H1 (cell line): ENCODE results near the gene KLHL10. TPM values are rescaled to one million over a fixed set of nuclear protein-coding genes. Genes with fewer than 3 reads are reported as not detected.

Experiments used
- CTCF ChIA-PET: fragments of 300-600 bp; sonication (Branson Sonifier 250); formaldehyde crosslinking; loops from one replicate; lab custom pipeline; 2021; ENCODE audit not compliant: partially characterized antibody; lab: Charles Lee
- POLR2A ChIA-PET: fragments of 300-600 bp; sonication (Branson Sonifier 250); formaldehyde crosslinking; loops from one replicate; lab custom pipeline; 2021; ENCODE audit warnings: inconsistent platforms; ENCODE audit not compliant: partially characterized antibody; lab: Charles Lee
- DNase-seq, 2 experiments: peaks; one replicate each; pipeline versions ENCODE4 v3.0.0 to v3.0.0-alpha.2; 2010 to 2022; ENCODE audit warnings: low spot score in 2 of 2, low read depth in 1 of 2, mixed read lengths in 1 of 2
- FAIRE-seq: peaks from 2 replicates; lab custom pipeline; 2011; peaks lifted over from hg19 to GRCh38; lab: Jason Lieb, UNC
- H2AFZ ChIP-seq: 2 replicates; pipeline ENCODE4 v1.8.1; 2012; ENCODE audit warnings: low read length, inconsistent platforms
- H2AK5ac ChIP-seq: 2 replicates; pipeline ENCODE4 v1.6.1; 2013; ENCODE audit warnings: low read depth, low read length
- H2BK120ac ChIP-seq: replicated peaks from 2 replicates; pipeline ENCODE3; 2013; ENCODE audit warnings: low read depth, low read length, inconsistent platforms
- H2BK12ac ChIP-seq: 2 replicates; pipeline ENCODE4 v1.6.1; 2013; ENCODE audit warnings: low read depth, low read length
- H2BK15ac ChIP-seq: 2 replicates; pipeline ENCODE4 v1.6.1; 2013; ENCODE audit warnings: low read length
- H2BK20ac ChIP-seq: 2 replicates; pipeline ENCODE4 v1.6.1; 2013; ENCODE audit warnings: low read length
- H2BK5ac ChIP-seq: 2 replicates; pipeline ENCODE4 v1.6.1; 2013; ENCODE audit warnings: low read depth, low read length
- H3K14ac ChIP-seq: 2 replicates; pipeline ENCODE4 v1.6.1; 2013; ENCODE audit warnings: inconsistent platforms; ENCODE audit not compliant: insufficient read length
- H3K18ac ChIP-seq: 2 replicates; pipeline ENCODE4 v1.6.1; 2013; ENCODE audit warnings: low read length; ENCODE audit errors: extremely low read depth
- H3K23ac ChIP-seq: 2 replicates; pipeline ENCODE4 v1.6.1; 2013; ENCODE audit warnings: inconsistent platforms; ENCODE audit not compliant: insufficient read length
- H3K23me2 ChIP-seq: 2 replicates; pipeline ENCODE4 v1.6.1; 2013; ENCODE audit warnings: low read depth, low read length
- H3K27ac ChIP-seq: 2 replicates; pipeline ENCODE4 v1.6.1; 2011; ENCODE audit warnings: low read depth, low read length, inconsistent platforms
- H3K27me3 ChIP-seq, 4 experiments: replicated peaks in 1 of 4; 1 replicate in 1 of 4; 2 replicates in 3 of 4; pipeline versions ENCODE4 v1.6.1 to v1.8.1; 2011 to 2013; ENCODE audit warnings: low read length in 3 of 4, mild to moderate bottlenecking in 3 of 4, inconsistent platforms in 2 of 4, mixed read lengths in 2 of 4, moderate library complexity in 1 of 4; ENCODE audit not compliant: control insufficient read depth in 3 of 4, insufficient read depth in 3 of 4; ENCODE audit errors: extremely low read depth in 1 of 4
- H3K36me3 ChIP-seq, 4 experiments: 2 replicates each; pipeline versions ENCODE4 v1.6.1 to v1.8.1; 2011 to 2013; ENCODE audit warnings: mild to moderate bottlenecking in 4 of 4, low read length in 3 of 4, moderate library complexity in 2 of 4, control low read depth in 1 of 4, inconsistent platforms in 1 of 4; ENCODE audit not compliant: insufficient read depth in 4 of 4, control insufficient read depth in 2 of 4
- H3K4ac ChIP-seq: replicated peaks from 2 replicates; pipeline ENCODE3; 2013; ENCODE audit warnings: low read length, low read depth, mixed read lengths, inconsistent platforms; ENCODE audit not compliant: insufficient read length
- H3K4me1 ChIP-seq, 4 experiments: replicated peaks in 1 of 4; 1 replicate in 1 of 4; 2 replicates in 3 of 4; pipeline versions ENCODE4 v1.6.1 to v1.8.1; 2011 to 2013; ENCODE audit warnings: low read length in 3 of 4, inconsistent platforms in 2 of 4, mixed read lengths in 1 of 4; ENCODE audit not compliant: insufficient read depth in 4 of 4, control insufficient read depth in 3 of 4
- H3K4me2 ChIP-seq, 2 experiments: 2 replicates each; pipeline versions ENCODE4 v1.6.1 to v1.8.1; 2011 to 2013; ENCODE audit warnings: low read depth in 2 of 2, low read length in 2 of 2, control low read depth in 1 of 2, inconsistent platforms in 1 of 2, mild to moderate bottlenecking in 1 of 2; ENCODE audit not compliant: insufficient read depth in 1 of 2
- H3K4me3 ChIP-seq, 4 experiments: fragments of 200-600, 300-600 bp in 1 of 4; sonication (generic), shearing (Covaris generic), sonication (Bioruptor Twin) in 1 of 4; 2 replicates each; pipeline versions ENCODE4 v1.5.1 to v1.8.1; 2011 to 2016; ENCODE audit warnings: low read length in 4 of 4, low read depth in 3 of 4, control low read depth in 2 of 4, inconsistent platforms in 2 of 4, mild to moderate bottlenecking in 2 of 4, mixed read lengths in 1 of 4, moderate library complexity in 1 of 4; ENCODE audit not compliant: insufficient read depth in 2 of 4; ENCODE audit errors: extremely low read depth in 1 of 4
- H3K56ac ChIP-seq: replicated peaks from 2 replicates; pipeline ENCODE3; 2013; ENCODE audit warnings: low read depth, mild to moderate bottlenecking, mixed read lengths, low read length, inconsistent platforms; ENCODE audit not compliant: insufficient read length
- H3K79me1 ChIP-seq: 2 replicates; pipeline ENCODE4 v1.6.1; 2013; ENCODE audit warnings: low read depth, low read length, control low read depth
- H3K79me2 ChIP-seq, 2 experiments: 2 replicates each; pipeline versions ENCODE4 v1.6.1 to v1.8.1; 2012 to 2013; ENCODE audit warnings: low read length in 2 of 2, mild to moderate bottlenecking in 2 of 2, inconsistent platforms in 1 of 2; ENCODE audit not compliant: insufficient read depth in 2 of 2, control insufficient read depth in 1 of 2
- H3K9ac ChIP-seq, 4 experiments: replicated peaks in 1 of 4; 1 replicate in 1 of 4; 2 replicates in 3 of 4; pipeline versions ENCODE4 v1.6.1 to v1.8.1; 2011 to 2013; ENCODE audit warnings: low read depth in 3 of 4, low read length in 3 of 4, control low read depth in 2 of 4, mild to moderate bottlenecking in 2 of 4, moderate library complexity in 2 of 4, inconsistent platforms in 1 of 4; ENCODE audit errors: extremely low read depth in 1 of 4
- H3K9me3 ChIP-seq, 2 experiments: 2 replicates each; pipeline versions ENCODE4 v1.6.1 to v1.8.1; 2012 to 2013; ENCODE audit warnings: mild to moderate bottlenecking in 2 of 2, moderate library complexity in 2 of 2, control low read depth in 1 of 2, inconsistent platforms in 1 of 2, low read depth in 1 of 2, low read length in 1 of 2, mixed read lengths in 1 of 2; ENCODE audit not compliant: insufficient read depth in 2 of 2
- H4K20me1 ChIP-seq, 2 experiments: replicated peaks in 1 of 2; 2 replicates each; pipeline versions ENCODE3 to v1.8.1; 2011 to 2013; ENCODE audit warnings: inconsistent platforms in 2 of 2, low read length in 2 of 2, mild to moderate bottlenecking in 1 of 2; ENCODE audit not compliant: insufficient read depth in 2 of 2, control insufficient read depth in 1 of 2
- H4K5ac ChIP-seq: 2 replicates; pipeline ENCODE4 v1.6.1; 2013; ENCODE audit warnings: low read length, low read depth, mixed read lengths, inconsistent platforms; ENCODE audit not compliant: insufficient read length
- H4K8ac ChIP-seq: 2 replicates; pipeline ENCODE4 v1.8.0; 2013; ENCODE audit warnings: mild to moderate bottlenecking, moderate library complexity, low read length, inconsistent platforms; ENCODE audit not compliant: insufficient read depth; ENCODE audit errors: extremely low read depth
- H4K91ac ChIP-seq: replicated peaks from 2 replicates; pipeline ENCODE3; 2013; ENCODE audit warnings: low read length, mixed read lengths, inconsistent platforms; ENCODE audit not compliant: insufficient read length
- GABPA ChIP-seq: IDR thresholded peaks from 2 replicates; pipeline ENCODE4 v1.6.1; 2011; ENCODE audit warnings: mild to moderate bottlenecking, low read length, moderate library complexity, borderline replicate concordance; ENCODE audit not compliant: insufficient read depth
- KDM1A ChIP-seq: fragments of 200-600, 300-600 bp; sonication (generic); IDR thresholded peaks from 2 replicates; pipeline ENCODE4 v1.7.1; 2016; ENCODE audit warnings: mild to moderate bottlenecking, low read length, borderline replicate concordance
- KDM4A ChIP-seq: IDR thresholded peaks from one replicate; pipeline ENCODE4 v1.7.1; 2012; ENCODE audit warnings: low read depth, mild to moderate bottlenecking, moderate library complexity, low read length, inconsistent platforms; ENCODE audit not compliant: severe bottlenecking
- KDM5A ChIP-seq: fragments of 200-600 bp; IDR thresholded peaks from 2 replicates; pipeline ENCODE4 v1.7.1; 2012; ENCODE audit warnings: mild to moderate bottlenecking, low read length, inconsistent platforms, mixed read lengths
- PHF8 ChIP-seq: fragments of 200-600 bp; sonication (generic); conservative IDR thresholded peaks from 2 replicates; pipeline ENCODE4 v1.7.1; 2012; ENCODE audit warnings: low read depth, mild to moderate bottlenecking, inconsistent platforms, low read length, moderate library complexity
- RAD21 ChIP-seq, 2 experiments: IDR thresholded peaks in 1 of 2; conservative IDR thresholded peaks in 1 of 2; 2 replicates each; pipeline ENCODE4 v1.6.1; 2011; ENCODE audit warnings: low read depth in 2 of 2, low read length in 2 of 2, improper control_type of control experiment in 1 of 2, inconsistent platforms in 1 of 2, mild to moderate bottlenecking in 1 of 2, moderate library complexity in 1 of 2
- RBBP5 ChIP-seq: IDR thresholded peaks from 2 replicates; pipeline ENCODE4 v1.7.1; 2012; ENCODE audit warnings: low read depth, mild to moderate bottlenecking, inconsistent platforms, low read length, moderate library complexity, borderline replicate concordance
- RNF2 ChIP-seq: fragments of 200-900, 300-1000 bp; sonication (generic); IDR thresholded peaks from 2 replicates; pipeline ENCODE4 v1.7.1; 2016; ENCODE audit warnings: borderline replicate concordance, low read depth, mild to moderate bottlenecking, antibody characterized with exemption, low read length; ENCODE audit not compliant: poor library complexity, severe bottlenecking; ENCODE audit errors: missing control alignments
- SIX5 ChIP-seq: IDR thresholded peaks from 2 replicates; pipeline ENCODE4 v1.6.1; 2011; ENCODE audit warnings: mild to moderate bottlenecking, low read depth, low read length
- TCF12 ChIP-seq: IDR thresholded peaks from 2 replicates; pipeline ENCODE4 v1.6.1; 2011; ENCODE audit warnings: low read depth, mild to moderate bottlenecking, low read length
- WGBS, 2 experiments: shearing (Covaris generic) in 1 of 2; methylation state at CpG; one replicate each; pipeline versions ENCODE4 v1.1.6 to v1.1.7; 2013 to 2015; ENCODE audit warnings: low lambda C conversion rate in 2 of 2, mixed read lengths in 2 of 2, inconsistent platforms in 1 of 2, low coverage in 1 of 2, missing lambda C conversion rate in 1 of 2; ENCODE audit not compliant: insufficient replicate concordance in 2 of 2, insufficient coverage in 1 of 2, insufficient read length in 1 of 2; ENCODE audit errors: extremely low coverage in 1 of 2, missing lambda C conversion rate in 1 of 2; 5-methylcytosine and 5-hydroxymethylcytosine counted together
- polyA plus RNA-seq, 7 experiments: library from polyadenylated mRNA; depleted of rRNA in 3 of 7; stranded (reverse) in 5 of 7; unstranded in 2 of 7; fragments of >200 nt in 5 of 7; fragments of 200-250 nt in 2 of 7; gene quantifications; 1 replicate in 5 of 7; 2 replicates in 1 of 7; 4 replicates in 1 of 7; pipeline versions ENCODE4 v1.2.1 to v1.2.3, GENCODE V29; 2011 to 2013; ENCODE audit warnings: missing spikeins in 2 of 7, mixed read lengths in 2 of 7
- total RNA-seq: library from RNA; stranded (reverse); fragmentation: NEBNext Ultra II Directional; extraction: Animal tissue kit (Norgen Biotek cat#: 25700); gene quantifications from 2 replicates; pipeline ENCODE4 v1.2.1, GENCODE V29; 2021

The KLHL10 gene
- total and polyA plus RNA-seq, 2 of the 8 experiments (the other 6 are each of a cell fraction or from before 2014, with no cell fraction given), result 0.19 to 0.26 TPM

- Histone ChIP-seq H3K23ac (no peak within 1 kb of the TSS), H3K4me1 (peaks cover 0 to 5% (median 0%) of the 10 kb centered on the region in 4 experiments; a peak in 1 of 7 replicates), H3K79me1 (peaks cover 5% of the 10 kb centered on the region; the same call in 1 of the 2 replicates), H3K56ac (peak within 1 kb of the TSS; percentile 46), H4K8ac (peak within 1 kb of the TSS; percentile 91), H4K91ac (peak within 1 kb of the TSS; percentile 65), H3K27ac (no peak within 1 kb of the TSS), H2BK12ac (no peak within 1 kb of the TSS), H2BK120ac (no peak within 1 kb of the TSS), H3K9ac (peak within 1 kb of the TSS; percentile 54 to 78 (median 67)), H2AK5ac (no peak within 1 kb of the TSS), H3K79me2 (no peaks in the 10 kb centered on the region), H3K4ac (no peak within 1 kb of the TSS), H2BK20ac (no peak within 1 kb of the TSS), H4K20me1 (no peaks in the 10 kb centered on the region), H3K23me2 (peaks cover 6% of the 10 kb centered on the region; the same call in 1 of the 2 replicates), H4K5ac (peak within 1 kb of the TSS; percentile 38), H3K36me3 (peaks cover 0 to 18% (median 5%) of the 10 kb centered on the region in 4 experiments; a peak in 4 of 8 replicates), H3K4me2 (peak within 1 kb of the TSS; percentile 80 to 83), H3K9me3 (no peaks in the 10 kb centered on the region), H3K27me3 (peaks cover 0 to 5% (median 0%) of the 10 kb centered on the region in 4 experiments; a peak in 1 of 7 replicates), H3K18ac (peak within 1 kb of the TSS; percentile 93), H3K14ac (no peak within 1 kb of the TSS), H2BK5ac (peak within 1 kb of the TSS; percentile 35; the same call in 1 of the 2 replicates), H2BK15ac (peak within 1 kb of the TSS; percentile 40; the same call in 1 of the 2 replicates), H2AFZ (peak within 1 kb of the TSS; percentile 99), H3K4me3 (peak within 1 kb of the TSS; percentile 74 to 96 (median 82))
- CTCF ChIA-PET, result interaction anchor here (1.3 to 2.3 kb wide), 3 partner anchors 16 to 42 kb away, joined by 3 to 6 read pairs (median 3); no protein-coding TSS in a partner anchor
- peak in 1 of 2 experiments; percentile 76 for DNase-seq
- WGBS, 2 experiments, result 5% methylated on average over 24 of the region's 72 CpGs; no CpG with 5 or more reads in 1 of the 2 experiments
- no peak for FAIRE-seq
- POLR2A ChIA-PET, result interaction anchor here (1.1 to 3.3 kb wide), 9 partner anchors 11 to 83 kb away, joined by 3 to 18 read pairs (median 5); partner anchors contain the start of genes ACLY and JUP
- TF ChIP-seq PHF8, result peak; percentile 68
- no peak for TF ChIP-seq RAD21 (IDR thresholded peaks at IDR 0.05 in 1 of 2, conservative IDR thresholded peaks at IDR 0.05 in 1 of 2; ENCODE audit: low read depth in 2 of 2, low read length in 2 of 2)
- TF ChIP-seq TCF12, result no peak
- no peak for TF ChIP-seq RBBP5
- no peak for TF ChIP-seq GABPA
- TF ChIP-seq KDM4A, result peak; percentile 93
- TF ChIP-seq KDM5A, result no peak
- no peak for TF ChIP-seq KDM1A
- no peak for TF ChIP-seq SIX5
- no peak for TF ChIP-seq RNF2
These were observed 1.6 kb upstream of the KLHL10 start, which contains the start of gene NT5C3B for GRCh38 chr17:41835800-41836549. Gene NT5C3B, minus strand, starts transcription at chr17:41836232. Its CDS starts 39 bp downstream, at chr17:41836193.
